Mammary epithelial cell (primary cell): ENCODE data around the gene NUFIP1.

Experiments used
- CTCF ChIP-seq, 2 donors: IDR thresholded peaks in 1 of 2; conservative IDR thresholded peaks in 1 of 2; 2 replicates each; pipeline ENCODE4 v1.5.1; 2011 to 2012; ENCODE audit warnings: inconsistent platforms in 2 of 2, low read length in 2 of 2, mild to moderate bottlenecking in 2 of 2, control low read depth in 1 of 2, low read depth in 1 of 2; ENCODE audit not compliant: insufficient read depth in 1 of 2; ENCODE audit errors: extremely low read depth in 1 of 2
- EZH2 ChIP-seq: IDR thresholded peaks from 2 replicates; pipeline ENCODE4 v1.6.1; 2012; ENCODE audit warnings: low read length, inconsistent platforms, borderline replicate concordance

GRCh38 chr13:44908712-44909111, 80.6 kb downstream of the NUFIP1 start:
- no peak for TF ChIP-seq CTCF (conservative IDR thresholded peaks at IDR 0.05 in 1 of 2, IDR thresholded peaks at IDR 0.05 in 1 of 2; ENCODE audit: extremely low read depth in 1 of 2, insufficient read depth in 1 of 2, low read depth in 1 of 2, low read length in 2 of 2)
- TF ChIP-seq EZH2: no peak
